NCI-H526 treated with DMSO at 0.1 percent for 48 hours (cell line): ENCODE results near the gene TMEM53.
A peak's percentile ranks its signal among the peaks of the same experiment; 100 is the strongest.

Experiments
- DNase-seq: peaks from one replicate; lab custom pipeline; 2025; lab: John Stamatoyannopoulos, UW

The TMEM53 gene

DNA sequence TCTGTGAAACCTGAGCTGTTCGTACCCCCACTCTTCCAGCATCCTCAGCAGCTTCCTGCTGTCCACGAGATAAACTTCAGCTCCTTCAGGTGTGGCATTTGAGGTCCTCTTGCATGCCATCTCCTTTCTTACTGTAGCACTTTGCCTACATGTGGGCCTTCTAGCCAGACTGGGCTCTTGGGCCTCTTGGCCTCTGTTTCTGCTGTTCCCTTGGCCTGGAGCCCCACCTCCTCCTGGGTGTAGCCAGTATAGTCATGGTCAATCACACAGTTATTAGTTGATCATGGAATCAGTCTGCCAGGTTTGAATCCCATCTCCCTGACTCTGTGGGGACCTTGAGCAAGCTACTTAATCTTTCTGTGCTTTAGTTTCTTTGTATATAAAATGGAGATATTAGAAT, 26.4 kb downstream of the TMEM53 start:
- DNase-seq = no peak

DNA sequence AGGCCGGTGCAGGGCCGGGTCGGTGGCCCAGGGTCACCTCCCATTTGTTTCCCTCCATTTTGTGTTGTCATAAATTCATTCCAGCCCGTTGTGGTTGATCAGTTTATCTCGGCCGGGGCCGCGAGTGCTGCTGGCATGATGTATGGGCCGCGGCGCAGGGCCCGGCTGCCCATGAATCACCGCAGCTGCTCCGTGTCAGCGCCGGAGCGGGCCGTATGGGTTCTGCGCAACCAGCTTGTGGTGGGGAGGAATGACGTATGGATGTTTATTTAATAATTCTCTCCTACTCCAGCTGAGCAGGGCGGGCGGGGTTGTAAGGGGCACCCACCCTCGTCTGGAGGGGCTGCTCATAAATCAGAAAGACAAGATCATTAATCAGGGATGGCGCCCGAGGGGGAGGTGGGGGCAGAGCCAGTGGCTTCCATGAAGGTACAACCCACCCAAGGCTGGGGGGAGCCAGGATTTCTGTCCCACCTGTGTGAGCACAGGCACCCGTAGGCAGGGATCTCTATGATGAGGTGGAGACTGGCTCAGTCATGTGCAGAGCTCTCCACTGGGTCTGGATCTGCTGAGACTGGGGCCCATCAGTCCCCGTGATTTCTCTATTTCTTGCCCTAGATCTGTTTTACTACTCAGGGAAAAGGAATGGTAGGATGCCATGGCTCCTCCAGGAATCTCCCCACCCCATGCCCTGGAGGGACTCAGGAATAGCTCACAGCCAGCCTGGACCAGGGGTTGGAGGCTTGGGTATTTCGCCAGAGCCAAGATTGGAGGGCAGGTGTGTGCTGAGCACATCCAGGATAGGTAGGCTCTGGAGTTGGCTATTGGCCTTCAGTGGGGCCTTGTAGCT, 27.8 kb downstream of the TMEM53 start:
- no peak for DNase-seq

DNA sequence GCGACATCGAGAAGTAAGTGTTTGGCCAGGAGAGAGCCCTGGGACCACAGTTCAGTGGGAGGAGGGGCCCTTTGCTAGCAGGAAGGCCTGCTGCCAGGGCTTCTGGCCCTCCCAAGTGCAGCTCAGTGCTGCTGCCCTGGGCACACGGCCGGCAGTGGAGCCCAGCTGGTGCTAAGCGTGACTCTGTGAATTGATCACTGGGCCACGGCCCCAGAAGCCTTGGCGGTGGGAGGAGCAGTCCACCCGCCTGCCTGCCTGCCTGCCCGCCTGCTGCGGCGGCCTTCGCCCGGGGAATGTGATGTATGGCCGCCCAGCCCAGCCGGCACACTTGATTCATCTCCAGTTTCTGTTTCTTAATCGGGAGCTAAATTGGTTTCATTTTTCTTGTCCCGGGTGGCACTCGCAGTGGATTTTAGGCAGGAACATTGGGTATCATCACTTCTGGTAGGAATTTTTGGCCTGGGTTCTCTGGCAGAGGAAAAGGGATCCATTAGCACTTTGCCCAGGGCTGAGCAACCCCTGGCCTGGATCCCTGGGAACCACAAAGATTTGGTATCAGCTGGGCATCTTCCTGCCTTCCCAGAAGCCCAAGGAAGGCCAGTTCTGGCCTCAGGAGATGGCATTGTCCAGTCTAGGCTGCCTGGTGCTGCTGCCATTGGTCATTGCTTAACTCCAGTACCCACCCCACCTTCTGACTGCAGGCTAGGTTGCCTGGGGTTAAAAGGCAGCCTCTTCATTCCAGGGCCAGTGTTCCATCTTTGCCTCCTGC, 28.6 kb downstream of the TMEM53 start:
- DNase-seq = no peak

DNA sequence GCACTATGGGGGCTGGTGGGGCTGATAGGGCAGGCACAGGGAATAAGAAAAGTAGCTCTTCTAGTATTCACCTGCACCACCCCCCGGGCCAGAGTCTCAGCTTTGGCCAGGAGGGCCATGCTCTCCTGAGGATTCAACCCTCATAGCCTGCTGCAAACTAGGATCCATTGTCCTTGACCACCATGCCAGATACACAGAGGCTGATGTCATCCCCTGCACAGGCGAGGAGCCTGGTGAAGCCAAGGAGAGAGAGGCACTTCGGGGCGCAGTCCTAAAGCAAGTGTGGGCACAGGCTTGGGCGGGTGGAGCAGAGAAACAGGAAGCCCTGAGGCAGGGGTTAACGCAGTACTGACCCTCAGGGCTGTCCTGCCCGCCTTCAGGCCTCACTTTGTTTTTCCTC, 29.5 kb downstream of the TMEM53 start:
- no peak for DNase-seq

DNA sequence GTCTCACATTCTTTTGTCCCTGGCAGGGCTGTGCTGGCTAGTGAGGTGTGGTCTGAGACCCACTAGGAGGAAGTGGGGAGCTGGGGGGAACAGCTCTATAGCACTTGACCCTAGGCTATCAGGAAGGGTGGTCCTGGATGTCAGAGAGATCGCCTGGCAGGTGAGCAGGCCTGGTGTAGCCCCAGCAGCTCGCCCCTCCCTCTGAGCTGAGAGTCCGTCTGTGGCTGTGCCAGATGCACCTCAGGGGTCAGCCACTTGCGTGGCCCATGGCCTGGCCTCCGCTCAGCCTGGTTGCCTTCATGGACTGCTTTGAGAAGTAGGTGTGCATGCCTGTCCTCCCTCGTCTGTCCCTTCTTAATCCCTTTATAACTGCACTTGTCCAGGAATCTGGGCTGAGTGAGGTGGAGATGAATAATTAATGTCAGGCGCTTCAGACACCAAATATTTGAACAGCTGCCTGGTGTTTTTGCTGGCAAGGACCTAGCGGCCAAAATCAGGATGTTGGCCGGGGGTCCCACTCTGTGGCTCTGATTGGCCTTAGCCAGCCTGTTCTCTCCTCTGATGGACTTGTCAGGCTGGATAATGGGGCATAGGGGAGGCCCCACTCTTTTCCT, 30.5 kb downstream of the TMEM53 start:
- no peak for DNase-seq

DNA sequence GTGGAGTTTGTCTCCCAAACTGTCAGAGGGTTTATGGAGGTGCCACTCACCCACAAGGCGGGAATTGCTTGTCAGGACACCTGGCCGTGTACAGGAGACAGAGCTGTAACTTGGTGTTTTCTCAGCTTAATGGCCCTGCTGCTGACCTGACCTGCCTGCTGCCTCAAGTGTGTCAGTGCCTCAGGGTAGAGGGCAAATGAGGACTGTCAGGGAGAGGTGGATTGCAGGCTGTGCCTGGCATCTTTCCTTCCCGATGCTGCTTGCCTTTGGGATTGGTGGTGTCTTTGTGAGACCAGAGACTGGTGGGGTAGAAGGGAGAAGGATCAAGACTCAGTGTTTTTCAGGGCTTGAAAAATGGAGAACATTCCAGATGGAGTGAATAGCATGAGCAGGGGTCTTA, 31.4 kb downstream of the TMEM53 start:
- no peak for DNase-seq

DNA sequence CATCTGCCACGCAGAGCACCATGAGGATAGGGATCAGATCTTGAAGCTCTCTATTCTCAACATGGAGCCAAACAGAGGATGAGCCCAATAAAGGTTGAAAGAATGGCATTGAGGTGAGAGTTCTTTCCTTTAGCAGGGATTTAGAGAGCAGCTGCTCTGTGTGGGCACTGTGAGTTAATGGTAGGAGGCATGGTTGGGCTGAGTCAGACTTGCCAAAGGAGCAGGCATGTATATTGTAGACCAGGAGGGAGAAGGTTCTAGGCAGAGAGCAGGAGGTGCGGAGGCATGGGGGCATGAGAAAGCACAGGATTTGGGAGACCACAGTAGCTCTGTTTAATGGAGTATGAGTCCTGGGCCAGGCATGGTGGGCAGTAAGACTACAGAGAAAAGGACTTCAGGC, 32.0 kb downstream of the TMEM53 start:
- no peak for DNase-seq

DNA sequence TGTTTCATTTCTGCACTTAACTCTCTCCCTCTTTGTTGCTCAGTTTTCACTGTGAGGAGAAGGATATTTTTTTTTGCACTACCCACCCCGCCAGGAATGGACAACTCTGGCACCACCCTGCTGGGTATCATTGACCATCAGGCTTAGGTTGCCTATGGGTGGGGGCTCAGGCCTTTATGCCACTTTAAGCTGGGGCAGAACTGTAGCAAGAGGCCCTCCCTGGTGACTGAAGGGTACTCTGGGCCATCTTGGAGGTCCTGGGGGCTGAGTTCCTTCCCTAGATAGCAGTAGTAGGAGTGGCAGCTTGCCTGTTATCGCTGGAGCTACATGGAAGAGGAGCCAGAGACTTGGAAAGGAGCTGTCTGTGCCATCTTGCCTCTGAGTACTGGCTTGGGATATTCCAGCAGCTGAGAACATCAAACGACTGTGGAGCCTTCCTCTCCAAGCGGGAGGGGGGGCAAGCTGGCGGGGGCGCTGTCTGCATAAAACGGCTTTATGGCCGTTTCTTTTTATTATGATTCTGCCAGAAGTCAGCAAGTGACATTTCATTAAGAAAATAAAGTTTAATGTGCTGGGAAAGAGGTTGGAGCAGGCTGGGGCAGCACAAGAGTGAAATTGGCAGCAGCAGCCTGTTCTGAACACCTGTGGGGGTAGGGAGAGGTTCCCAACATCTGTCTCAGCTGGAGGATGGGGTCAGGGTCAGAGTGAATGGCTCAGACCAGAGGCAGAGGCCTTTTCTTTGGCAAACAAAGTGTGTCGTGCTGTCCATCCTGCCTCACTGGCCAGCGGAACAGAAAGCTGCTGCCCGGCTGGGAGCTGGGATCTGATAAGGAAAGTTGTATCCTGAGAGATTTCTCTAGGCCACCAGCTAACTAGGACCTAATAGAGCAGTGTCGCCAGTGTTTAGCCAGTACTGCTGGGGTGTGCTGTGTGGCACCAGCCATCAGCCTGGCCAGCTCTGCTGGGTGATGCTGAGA, 32.9 kb downstream of the TMEM53 start:
- DNase-seq = no peak

DNA sequence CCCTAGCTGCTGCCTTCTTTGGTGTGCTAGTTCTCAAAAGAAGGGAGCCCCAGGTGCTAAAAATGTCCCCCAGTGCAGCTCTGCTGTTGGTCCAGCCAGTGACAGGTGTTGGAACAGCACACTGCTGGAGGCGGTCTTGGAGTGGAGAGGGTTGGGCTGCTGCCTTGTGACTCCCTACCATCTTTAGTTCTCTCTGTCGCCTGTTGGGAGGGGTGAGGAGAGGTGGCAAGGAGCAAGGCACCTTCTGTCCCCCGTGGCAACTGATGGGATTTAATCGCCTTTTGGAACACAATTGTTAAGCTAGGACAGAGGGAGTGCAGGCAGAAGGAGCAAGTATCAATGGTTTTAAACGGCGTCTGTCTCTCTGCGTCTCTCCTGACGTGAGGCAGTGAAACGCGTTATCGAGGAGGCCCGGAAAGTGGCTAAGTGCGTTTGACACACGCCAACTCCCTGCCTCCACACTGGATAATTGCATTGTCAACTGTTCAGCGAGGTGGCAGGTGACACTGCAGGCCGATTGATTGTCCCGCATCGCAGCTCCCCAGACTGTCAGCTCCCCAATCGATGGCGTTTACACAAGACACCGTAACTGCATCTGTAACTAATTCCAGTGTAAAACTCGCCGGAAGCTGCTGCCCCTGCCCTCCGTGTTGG, 34.0 kb downstream of the TMEM53 start:
- DNase-seq = no peak

DNA sequence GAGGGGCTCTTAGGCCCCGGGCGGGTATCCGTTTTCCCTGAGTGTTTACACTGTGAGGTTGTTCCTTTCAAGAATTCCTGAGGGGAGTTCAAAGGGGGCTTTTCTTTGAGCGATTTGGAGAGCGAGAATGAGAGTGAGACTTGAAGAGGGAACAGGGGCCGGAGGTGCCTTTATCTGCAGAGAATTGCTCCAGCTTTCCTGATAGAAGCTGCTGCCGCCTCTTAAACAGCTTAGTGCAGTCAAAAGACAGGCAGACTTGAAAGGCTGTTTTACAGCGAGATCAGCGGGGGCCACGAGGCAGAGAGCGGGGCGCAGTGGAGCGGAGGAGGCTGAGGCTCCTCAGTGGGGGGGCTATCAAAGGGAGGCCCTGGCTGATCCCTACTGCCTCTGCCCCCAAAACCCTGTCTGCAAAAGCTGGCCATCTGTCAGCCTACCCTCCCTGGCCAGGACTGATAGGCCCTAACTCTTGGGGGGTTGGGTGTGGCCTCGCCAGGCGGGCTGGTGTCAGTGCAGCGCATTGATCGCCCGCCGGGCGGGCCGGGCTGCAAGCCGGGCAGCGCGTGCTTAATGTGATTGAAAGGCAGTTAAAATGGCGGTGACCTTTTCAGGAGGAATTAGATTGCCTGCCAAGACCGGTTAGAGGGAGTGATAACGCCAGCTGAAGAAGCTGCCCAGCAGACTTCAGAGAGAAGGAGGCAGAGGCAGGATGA, 36.4 kb downstream of the TMEM53 start:
- no peak for DNase-seq

DNA sequence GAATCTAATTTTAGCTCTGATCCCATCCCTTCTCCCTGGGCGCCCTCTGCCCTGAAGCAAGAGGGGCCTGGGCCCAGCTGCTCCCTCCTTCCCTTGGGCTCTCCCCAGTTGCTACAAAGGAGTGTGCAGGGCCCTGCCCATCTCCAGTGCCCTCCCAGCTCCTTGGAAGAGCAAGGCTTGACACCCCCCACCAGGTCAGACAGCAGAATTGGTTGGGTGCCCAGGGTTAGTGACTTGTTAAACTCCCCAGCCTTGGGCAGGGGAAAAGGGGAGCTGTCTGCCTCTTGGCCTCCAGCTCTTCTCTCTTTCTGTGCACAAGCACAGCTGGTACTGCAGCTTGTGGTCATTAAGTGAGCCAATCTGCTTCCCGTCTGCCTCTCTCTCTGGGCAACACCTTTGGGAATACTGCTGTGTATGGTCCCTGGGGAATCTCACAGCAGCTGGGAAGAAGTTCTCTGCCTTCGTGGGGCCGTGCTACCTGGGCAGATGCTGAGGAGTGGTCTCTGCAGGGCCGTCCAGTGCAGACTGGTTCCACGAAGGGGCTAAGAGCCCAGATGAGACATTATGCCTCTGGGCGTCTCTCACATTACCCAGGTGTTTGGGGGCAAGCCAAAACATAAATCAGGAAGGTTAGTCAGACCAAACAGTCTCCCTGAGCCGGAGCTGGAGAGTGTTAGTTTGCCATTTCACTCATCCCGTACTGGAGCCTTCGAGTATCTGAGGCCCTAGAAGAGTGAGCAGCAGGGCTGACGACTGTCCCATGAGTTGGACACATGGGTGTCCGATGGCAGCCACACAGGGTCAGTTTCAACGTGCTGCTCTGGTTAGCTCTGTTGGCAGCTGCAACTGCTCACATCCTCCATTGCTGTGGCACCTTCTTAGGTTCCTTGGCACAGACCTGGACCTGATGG, 37.3 kb downstream of the TMEM53 start:
- DNase-seq = peak; percentile 24

DNA sequence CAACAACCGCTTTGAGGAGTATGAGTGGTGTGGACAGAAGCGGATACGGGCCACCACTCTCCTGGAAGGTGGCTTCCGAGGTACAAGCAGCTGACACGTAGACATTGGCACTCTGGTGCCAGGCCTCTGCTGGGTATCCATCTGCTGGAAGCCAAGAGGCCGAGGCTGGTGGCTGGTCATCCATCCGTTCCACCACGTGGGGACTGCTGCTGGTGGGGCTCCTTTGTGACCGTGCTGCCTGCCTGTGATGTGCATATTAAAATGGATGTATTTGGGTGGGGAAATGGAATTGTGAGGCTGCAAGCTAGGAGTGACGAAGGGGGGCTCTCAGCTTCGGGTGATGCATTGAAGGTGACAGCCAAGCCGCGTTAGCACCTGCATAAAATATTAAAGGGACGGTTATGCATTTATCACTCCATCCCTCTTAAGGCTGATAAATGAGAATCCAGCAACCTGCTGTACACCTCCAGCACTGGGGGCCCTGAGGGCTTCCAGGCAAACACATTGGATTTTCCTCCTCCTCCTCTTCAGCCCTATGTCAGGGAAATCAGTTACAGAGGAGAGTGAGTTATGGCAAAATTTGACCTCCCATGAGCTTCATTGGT, 38.1 kb downstream of the TMEM53 start:
- DNase-seq = no peak

DNA sequence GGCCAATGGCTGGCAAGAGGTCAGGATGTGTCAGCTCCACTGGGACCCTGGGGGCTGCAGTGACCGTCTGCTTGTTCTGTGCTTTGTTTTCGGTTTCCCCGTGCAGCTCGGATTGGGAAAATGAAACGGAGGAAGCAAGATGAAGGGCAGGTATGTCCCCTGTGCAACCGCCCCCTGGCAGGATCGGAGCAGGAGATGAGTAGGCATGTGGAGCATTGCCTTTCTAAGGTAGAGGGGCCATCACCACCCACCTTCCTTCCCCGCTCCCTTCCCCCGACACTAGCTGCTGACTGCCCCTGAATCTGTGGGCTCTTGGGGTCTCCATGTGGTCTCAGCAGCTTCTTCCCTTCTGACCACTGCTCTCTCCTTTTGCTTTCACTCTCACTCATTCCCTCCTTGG, 38.8 kb downstream of the TMEM53 start:
- DNase-seq = no peak

DNA sequence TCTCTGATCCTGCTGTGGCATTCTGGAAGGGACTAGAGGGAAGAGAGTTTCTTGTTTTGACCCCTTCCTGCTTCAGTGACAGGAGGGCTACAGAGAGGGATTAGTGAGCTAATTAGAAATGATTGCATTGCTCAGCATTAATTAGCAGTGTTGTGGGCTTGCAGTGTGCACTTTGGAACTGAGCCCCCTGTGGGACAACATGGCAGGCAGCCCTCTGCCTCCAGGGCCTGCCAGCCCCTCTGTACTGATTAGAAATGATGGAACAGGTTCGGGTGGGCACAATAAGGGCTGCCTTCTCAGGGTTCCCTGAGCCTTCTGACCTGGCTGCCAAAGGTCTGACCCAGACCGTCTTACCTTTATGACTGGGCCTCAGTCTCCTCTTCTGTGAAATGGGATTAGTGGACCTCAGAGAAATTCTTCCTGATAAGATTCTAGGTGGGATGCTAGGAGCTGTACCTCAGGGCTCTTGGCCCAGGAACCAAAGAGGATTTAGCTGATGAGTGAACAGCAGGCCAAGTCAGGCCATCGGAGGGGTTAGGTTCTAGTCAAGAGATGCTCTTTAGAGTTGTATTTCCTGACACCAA, 39.6 kb downstream of the TMEM53 start:
- no peak for DNase-seq

DNA sequence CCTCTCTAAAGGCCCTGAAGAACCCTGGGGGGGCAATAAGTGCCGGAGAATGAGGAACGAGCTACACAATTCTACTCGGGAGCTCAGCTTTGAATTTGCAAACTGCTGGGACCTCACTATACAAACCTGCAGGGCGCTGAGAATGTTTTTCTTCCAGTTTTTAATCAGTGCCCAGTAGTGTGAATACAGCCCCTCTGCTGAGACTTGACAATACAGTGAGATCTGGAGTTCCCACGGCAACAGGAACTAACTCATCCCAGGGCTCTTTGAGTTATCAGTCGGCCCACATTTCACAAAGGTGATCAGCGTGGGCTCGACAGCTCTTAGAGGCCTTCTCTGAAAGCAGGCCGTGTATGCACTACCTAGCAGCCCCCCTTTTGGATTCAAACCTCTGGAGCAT, 41.7 kb downstream of the TMEM53 start:
- DNase-seq = no peak

DNA sequence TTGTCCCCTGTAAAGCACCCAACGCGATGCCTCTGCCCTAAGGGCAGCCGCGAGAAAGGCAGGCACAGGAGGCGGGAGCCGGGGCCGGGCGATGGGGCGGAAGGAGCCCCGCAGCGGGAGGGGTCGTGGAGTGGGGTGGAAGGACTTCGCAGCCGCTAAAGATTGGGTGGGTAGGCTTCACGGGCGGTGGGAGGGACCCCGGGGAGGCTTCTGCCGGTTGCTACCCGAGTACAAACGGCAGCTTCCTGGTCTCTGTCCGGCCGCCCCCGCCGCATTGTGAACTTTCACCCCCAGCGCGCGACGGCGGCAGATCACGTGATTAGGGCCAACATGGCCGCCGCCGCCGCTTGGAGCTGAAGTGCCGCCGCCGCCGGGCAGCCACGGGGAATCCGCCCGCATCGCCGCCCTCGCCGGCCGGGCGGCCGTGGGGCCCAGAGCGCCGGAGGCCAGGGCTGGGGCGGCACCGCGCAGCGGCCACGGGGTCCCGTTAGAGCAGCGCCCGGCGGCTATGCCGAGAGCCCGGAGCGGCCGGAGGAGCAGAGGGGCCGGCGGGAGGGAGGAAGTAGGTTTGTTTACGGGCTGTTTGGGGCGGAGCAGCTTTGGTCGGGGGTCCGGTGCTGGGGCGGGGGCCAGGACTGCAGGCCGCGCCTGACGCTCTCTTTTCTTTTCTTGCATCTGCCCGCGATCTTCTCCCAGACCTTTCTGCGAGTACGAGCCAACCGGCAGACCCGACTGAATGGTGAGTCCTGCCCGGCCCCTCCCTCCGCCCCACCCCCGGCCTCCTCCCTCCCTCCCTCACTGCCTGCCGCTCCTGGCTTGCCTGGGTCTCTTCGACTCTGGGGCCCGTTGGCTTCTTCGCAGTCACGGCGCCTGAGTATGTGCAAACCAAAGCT, 42.4 kb downstream of the TMEM53 start:
- DNase-seq = peak; percentile 78

DNA sequence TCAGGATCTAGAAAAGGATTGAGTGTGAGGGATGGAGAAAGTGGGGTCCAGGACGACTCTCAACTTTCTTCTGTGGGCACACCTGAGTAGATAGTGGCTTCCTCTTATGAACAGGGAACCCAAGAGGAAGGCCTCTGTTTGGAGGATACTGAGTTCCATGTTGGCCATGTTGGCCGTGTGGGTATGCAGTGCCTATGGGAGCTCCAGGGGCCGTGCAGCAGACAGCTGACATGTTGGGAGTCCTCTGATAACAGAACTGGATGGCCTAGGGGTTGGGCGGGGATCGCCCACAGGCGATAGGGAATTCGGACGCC, 43.0 kb downstream of the TMEM53 start:
- no peak for DNase-seq

DNA sequence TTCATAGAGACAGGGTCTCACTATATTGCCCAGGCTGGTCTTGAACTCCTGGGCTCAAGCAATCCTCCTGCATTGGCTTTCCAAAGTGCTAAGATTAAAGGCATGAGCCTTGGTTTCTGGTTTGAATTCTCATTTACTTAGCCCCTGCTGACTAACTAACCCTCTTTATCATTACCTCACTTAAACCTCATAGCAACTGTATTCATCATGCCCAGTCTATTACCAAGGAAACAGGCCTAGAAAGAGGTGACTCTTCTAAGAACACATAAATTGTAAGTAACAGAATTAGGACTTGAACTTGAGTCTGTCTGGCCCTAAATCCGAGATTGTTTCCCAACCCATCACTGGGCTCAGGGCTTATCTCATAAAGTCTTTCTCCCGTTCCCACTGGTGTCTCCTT, 44.2 kb downstream of the TMEM53 start:
- DNase-seq = no peak
